GM12891 (cell line): ENCODE measurements around the gene RAPGEF5.

Source experiments
- PAX5 ChIP-seq: IDR thresholded peaks from 2 replicates; pipeline ENCODE4 v1.6.1; 2011; ENCODE audit warnings: low read length, moderate library complexity, mild to moderate bottlenecking; ENCODE audit not compliant: insufficient read depth, severe bottlenecking
- POLR2A ChIP-seq: IDR thresholded peaks from 2 replicates; pipeline ENCODE4 v1.6.1; 2011; ENCODE audit warnings: low read depth, low read length, control low read depth
- POLR2AphosphoS5 ChIP-seq: IDR thresholded peaks from 2 replicates; pipeline ENCODE4 v1.6.1; 2011; ENCODE audit warnings: low read depth, low read length, control low read depth
- POU2F2 ChIP-seq: IDR thresholded peaks from 2 replicates; pipeline ENCODE4 v1.6.1; 2011; ENCODE audit warnings: low read depth, mild to moderate bottlenecking, control low read depth, low read length, moderate library complexity
- SPI1 ChIP-seq: IDR thresholded peaks from 2 replicates; pipeline ENCODE4 v1.6.1; 2011; ENCODE audit warnings: low read depth, low read length, control low read depth
- TAF1 ChIP-seq: IDR thresholded peaks from 2 replicates; pipeline ENCODE4 v1.6.1; 2011; ENCODE audit warnings: low read depth, low read length, control low read depth

DNA sequence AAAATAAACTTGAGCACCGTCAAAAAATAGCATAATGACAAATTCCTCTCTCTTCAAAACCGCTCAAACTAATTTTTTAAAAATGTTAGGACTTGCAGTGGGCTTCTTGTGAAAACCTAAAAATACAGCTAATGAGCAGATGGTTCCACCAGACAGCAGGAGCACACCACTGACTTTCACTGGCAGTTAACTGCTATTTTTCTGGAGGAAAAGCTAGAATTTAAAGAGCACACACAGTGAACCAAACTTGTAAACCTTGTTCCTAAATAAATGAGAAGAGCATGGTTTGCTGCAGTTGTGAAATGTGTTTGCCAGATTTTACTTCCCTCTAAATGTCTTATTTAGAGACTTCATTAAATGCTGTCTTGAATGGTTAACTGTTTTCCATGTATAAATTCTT, 143.9 kb downstream of the RAPGEF5 start:
- TF ChIP-seq TAF1 (no peak), POLR2A (no peak), POLR2AphosphoS5 (no peak), PAX5 (no peak), SPI1 (no peak), POU2F2 (no peak)
